Stomach (tissue), 9 donors: ENCODE results near the gene SEMA4A. TPM values are rescaled to one million over a fixed set of nuclear protein-coding genes. Genes with fewer than 3 reads are reported as not detected.

Experiments used
- DNase-seq, 2 donors: peaks; one replicate each; pipeline versions ENCODE4 v3.0.0 to v3.0.0-alpha.2; 2013 to 2019
- H3K27ac ChIP-seq, 5 donors: fragments of 200-600 bp in 4 of 5; sonication (generic) in 4 of 5; one replicate each; pipeline ENCODE4 v1.5.1; 2013 to 2019; ENCODE audit warnings: mild to moderate bottlenecking in 1 of 5, moderate library complexity in 1 of 5
- H3K27me3 ChIP-seq, 3 donors: fragments of 200-600 bp; sonication (generic); one replicate each; pipeline ENCODE4 v1.5.1; 2017 to 2019; ENCODE audit warnings: mixed run types in 1 of 3
- H3K36me3 ChIP-seq, 4 donors: fragments of 200-600 bp; sonication (generic); 1 replicate in 3 of 4; 2 replicates in 1 of 4; pipeline ENCODE4 v1.5.1; 2016 to 2019
- H3K4me1 ChIP-seq, 4 donors: fragments of 200-600 bp; sonication (generic); one replicate each; pipeline ENCODE4 v1.5.1; 2016 to 2019
- H3K4me3 ChIP-seq, 4 donors: fragments of 200-600 bp; sonication (generic) in 3 of 4; one replicate each; pipeline ENCODE4 v1.5.1; 2016 to 2019; ENCODE audit warnings: mild to moderate bottlenecking in 1 of 4
- H3K9me3 ChIP-seq, 4 donors: fragments of 200-600 bp; sonication (generic); one replicate each; pipeline ENCODE4 v1.5.1; 2016 to 2019
- EP300 ChIP-seq: sonication (generic); formaldehyde crosslinking; IDR thresholded peaks from one replicate; pipeline ENCODE4 v1.6.1; 2017; ENCODE audit warnings: antibody characterized with exemption
- POLR2A ChIP-seq, 4 donors: fragments of 450-650 bp; IDR thresholded peaks; one replicate each; pipeline ENCODE4 v1.6.1; 2016; ENCODE audit warnings: antibody characterized with exemption in 4 of 4, control low read depth in 2 of 4, mild to moderate bottlenecking in 1 of 4, moderate library complexity in 1 of 4
- POLR2AphosphoS5 ChIP-seq, 3 donors: sonication (generic); formaldehyde crosslinking; IDR thresholded peaks; one replicate each; pipeline ENCODE4 v1.6.1; 2016; ENCODE audit warnings: antibody characterized with exemption in 3 of 3
- WGBS, 5 donors: extraction: QIAGEN DNeasy Blood & Tissue Kit in 3 of 5; methylation state at CpG; one replicate each; pipeline versions ENCODE4 v1.1.5 to v1.1.7; 2013 to 2018; 5-methylcytosine and 5-hydroxymethylcytosine counted together
- intact Hi-C: fragments of 100-400 bp; cut with DNase I; formaldehyde crosslinking; loops from one replicate; pipeline ENCODE4 v1.15.1; 2023; ENCODE audit warnings: low total_unique reads
- polyA plus RNA-seq, 3 donors: library from polyadenylated mRNA; stranded (reverse); fragments of 200-250 nt; gene quantifications; one replicate each; pipeline ENCODE4 v1.2.3, GENCODE V29; 2013
- total RNA-seq, 5 donors: library from RNA; depleted of rRNA; stranded (reverse); fragments of >200 nt; gene quantifications; one replicate each; pipeline versions ENCODE4 v1.1.0 to v1.2.3, GENCODE V29; 2014 to 2016
- TF ChIP-seq, protein P1 (sequence below), 7 experiments: fragments of 450-650 bp in 4 of 7; fragments of 200-600 bp in 3 of 7; sonication (generic) in 3 of 7; IDR thresholded peaks; one replicate each; pipeline ENCODE4 v1.5.1; 2016 to 2019; ENCODE audit warnings: antibody characterized with exemption in 7 of 7, control low read depth in 2 of 7, mild to moderate bottlenecking in 1 of 7
- donor health status: healthy with polysubstance abuse.
- donor health status: Bipolar disorder and iron deficiency.
- donor health status: healthy.

The SEMA4A gene
- total and polyA plus RNA-seq, 8 donors = 2.6 to 23.3 (median 6.8) TPM

DNA sequence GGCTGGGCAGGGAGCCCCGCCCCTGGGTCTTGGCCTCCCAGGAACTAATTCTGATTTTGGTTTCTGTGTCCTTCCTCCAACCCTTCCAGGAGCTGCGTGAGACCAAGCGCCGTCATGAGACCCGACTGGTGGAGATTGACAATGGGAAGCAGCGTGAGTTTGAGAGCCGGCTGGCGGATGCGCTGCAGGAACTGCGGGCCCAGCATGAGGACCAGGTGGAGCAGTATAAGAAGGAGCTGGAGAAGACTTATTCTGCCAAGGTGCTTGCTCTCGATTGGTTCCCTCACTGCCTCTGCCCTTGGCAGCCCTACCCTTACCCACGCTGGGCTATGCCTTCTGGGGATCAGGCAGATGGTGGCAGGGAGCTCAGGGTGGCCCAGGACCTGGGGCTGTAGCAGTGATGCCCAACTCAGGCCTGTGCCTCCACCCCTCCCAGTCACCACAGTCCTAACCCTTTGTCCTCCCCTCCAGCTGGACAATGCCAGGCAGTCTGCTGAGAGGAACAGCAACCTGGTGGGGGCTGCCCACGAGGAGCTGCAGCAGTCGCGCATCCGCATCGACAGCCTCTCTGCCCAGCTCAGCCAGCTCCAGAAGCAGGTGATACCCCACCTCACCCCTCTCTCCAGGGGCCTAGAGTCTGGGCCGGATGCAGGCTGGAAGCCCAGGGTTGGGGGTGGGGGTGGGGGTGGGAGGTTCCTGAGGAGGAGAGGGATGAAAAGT lies 18.5 kb upstream of the SEMA4A start:
- intact Hi-C loops = loop anchor here (5.0 kb wide), 1 partner anchor 38 kb away; no protein-coding TSS in a partner anchor
- no peak for DNase-seq
- Histone ChIP-seq H3K4me3 (no peak overlapping the region), H3K4me1 (peaks cover 8 to 41% (median 16%) of the 10 kb centered on the region in 4 donors), H3K9me3 (no peaks in the 10 kb centered on the region), H3K27ac (peak overlapping the region in 1 of 5 donors; percentile 26), H3K27me3 (no peaks in the 10 kb centered on the region), H3K36me3 (peaks cover 94 to 96% (median 95%) of the 10 kb centered on the region in 4 donors)
- WGBS, 5 donors = 87 to 94% (median 90%) methylated on average over 12 to 18 of the region's 18 CpGs
- TF ChIP-seq EP300 (no peak), POLR2AphosphoS5 (IDR thresholded peaks at IDR 0.05) (no peak), POLR2A (IDR thresholded peaks at IDR 0.05) (no peak)
- TF ChIP-seq, protein P1, sequence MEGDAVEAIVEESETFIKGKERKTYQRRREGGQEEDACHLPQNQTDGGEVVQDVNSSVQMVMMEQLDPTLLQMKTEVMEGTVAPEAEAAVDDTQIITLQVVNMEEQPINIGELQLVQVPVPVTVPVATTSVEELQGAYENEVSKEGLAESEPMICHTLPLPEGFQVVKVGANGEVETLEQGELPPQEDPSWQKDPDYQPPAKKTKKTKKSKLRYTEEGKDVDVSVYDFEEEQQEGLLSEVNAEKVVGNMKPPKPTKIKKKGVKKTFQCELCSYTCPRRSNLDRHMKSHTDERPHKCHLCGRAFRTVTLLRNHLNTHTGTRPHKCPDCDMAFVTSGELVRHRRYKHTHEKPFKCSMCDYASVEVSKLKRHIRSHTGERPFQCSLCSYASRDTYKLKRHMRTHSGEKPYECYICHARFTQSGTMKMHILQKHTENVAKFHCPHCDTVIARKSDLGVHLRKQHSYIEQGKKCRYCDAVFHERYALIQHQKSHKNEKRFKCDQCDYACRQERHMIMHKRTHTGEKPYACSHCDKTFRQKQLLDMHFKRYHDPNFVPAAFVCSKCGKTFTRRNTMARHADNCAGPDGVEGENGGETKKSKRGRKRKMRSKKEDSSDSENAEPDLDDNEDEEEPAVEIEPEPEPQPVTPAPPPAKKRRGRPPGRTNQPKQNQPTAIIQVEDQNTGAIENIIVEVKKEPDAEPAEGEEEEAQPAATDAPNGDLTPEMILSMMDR (IDR thresholded peaks at IDR 0.05) = no peak

DNA sequence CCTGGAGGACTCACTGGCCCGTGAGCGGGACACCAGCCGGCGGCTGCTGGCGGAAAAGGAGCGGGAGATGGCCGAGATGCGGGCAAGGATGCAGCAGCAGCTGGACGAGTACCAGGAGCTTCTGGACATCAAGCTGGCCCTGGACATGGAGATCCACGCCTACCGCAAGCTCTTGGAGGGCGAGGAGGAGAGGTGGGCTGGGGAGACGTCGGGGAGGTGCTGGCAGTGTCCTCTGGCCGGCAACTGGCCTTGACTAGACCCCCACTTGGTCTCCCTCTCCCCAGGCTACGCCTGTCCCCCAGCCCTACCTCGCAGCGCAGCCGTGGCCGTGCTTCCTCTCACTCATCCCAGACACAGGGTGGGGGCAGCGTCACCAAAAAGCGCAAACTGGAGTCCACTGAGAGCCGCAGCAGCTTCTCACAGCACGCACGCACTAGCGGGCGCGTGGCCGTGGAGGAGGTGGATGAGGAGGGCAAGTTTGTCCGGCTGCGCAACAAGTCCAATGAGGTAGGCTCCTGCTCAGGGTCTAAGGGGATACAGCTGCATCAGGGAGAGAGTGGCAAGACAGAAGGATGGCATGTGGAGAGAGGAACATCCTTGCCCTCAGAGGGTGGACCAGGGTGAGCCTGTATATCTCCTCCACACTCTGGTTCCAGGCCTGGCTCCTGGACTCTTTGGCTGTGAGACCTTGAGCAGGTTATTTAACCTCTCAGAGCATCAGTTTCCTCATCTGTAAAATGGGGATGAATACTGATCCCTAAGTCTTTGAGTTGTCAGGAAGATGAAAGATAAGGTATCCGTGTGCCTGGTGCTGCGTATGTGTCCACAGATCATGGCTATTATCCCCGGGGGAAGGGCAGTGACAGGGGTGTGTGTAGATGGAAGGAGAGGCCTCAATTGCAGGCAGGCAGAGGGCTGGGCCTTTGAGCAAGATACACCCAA lies 17.2 kb upstream of the SEMA4A start:
- H3K4me1 ChIP-seq = peaks cover 0 to 41% (median 16%) of the 10 kb centered on the region in 4 donors
- H3K9me3 ChIP-seq = no peaks in the 10 kb centered on the region
- WGBS, 5 donors = 83 to 94% (median 92%) methylated on average over 16 to 34 of the region's 34 CpGs
- H3K27ac ChIP-seq = peak overlapping the region in 1 of 5 donors; percentile 5
- H3K27me3 ChIP-seq = no peaks in the 10 kb centered on the region
- TF ChIP-seq EP300 = no peak
- no peak for TF ChIP-seq POLR2AphosphoS5 (IDR thresholded peaks at IDR 0.05)
- TF ChIP-seq, protein P1 (IDR thresholded peaks at IDR 0.05) = no peak
- TF ChIP-seq POLR2A (IDR thresholded peaks at IDR 0.05) = no peak
- H3K4me3 ChIP-seq = no peak overlapping the region
- intact Hi-C loops = no loop called here
- H3K36me3 ChIP-seq = peaks cover 90 to 97% (median 93%) of the 10 kb centered on the region in 4 donors
- no peak for DNase-seq

DNA sequence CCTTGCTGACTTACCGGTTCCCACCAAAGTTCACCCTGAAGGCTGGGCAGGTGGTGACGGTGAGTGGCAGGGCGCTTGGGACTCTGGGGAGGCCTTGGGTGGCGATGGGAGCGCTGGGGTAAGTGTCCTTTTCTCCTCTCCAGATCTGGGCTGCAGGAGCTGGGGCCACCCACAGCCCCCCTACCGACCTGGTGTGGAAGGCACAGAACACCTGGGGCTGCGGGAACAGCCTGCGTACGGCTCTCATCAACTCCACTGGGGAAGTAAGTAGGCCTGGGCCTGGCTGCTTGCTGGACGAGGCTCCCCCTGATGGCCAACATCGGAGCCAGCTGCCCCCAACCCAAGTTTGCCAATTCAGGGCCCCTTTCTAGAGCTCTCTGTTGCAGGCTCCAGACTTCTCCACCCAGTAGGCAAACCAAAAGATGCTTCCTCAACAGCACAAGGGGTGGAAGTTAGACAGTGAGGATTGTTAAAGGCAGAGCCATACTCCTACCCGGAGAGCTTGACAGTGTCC lies 16.4 kb upstream of the SEMA4A start:
- Histone ChIP-seq H3K27ac (no peak overlapping the region), H3K36me3 (peaks cover 82 to 89% (median 85%) of the 10 kb centered on the region in 4 donors), H3K27me3 (no peaks in the 10 kb centered on the region), H3K4me3 (no peak overlapping the region), H3K4me1 (peaks cover 0 to 42% (median 19%) of the 10 kb centered on the region in 4 donors), H3K9me3 (no peaks in the 10 kb centered on the region)
- intact Hi-C loops = no loop called here
- TF ChIP-seq POLR2AphosphoS5 (IDR thresholded peaks at IDR 0.05) (no peak), POLR2A (IDR thresholded peaks at IDR 0.05) (no peak), EP300 (no peak)
- TF ChIP-seq, protein P1 (IDR thresholded peaks at IDR 0.05) = no peak
- no peak for DNase-seq
- WGBS, 5 donors = 80 to 87% (median 83%) methylated on average over 7 to 12 of the region's 12 CpGs

DNA sequence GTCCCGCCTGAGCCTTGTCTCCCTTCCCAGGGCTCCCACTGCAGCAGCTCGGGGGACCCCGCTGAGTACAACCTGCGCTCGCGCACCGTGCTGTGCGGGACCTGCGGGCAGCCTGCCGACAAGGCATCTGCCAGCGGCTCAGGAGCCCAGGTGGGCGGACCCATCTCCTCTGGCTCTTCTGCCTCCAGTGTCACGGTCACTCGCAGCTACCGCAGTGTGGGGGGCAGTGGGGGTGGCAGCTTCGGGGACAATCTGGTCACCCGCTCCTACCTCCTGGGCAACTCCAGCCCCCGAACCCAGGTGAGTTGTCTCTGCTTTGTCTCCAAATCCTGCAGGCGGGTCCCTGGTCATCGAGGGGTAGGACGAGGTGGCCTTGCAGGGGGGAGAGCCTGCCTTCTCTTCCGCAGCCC lies 14.9 kb upstream of the SEMA4A start:
- Histone ChIP-seq H3K27ac (peak overlapping the region in 1 of 5 donors; percentile 32), H3K27me3 (no peaks in the 10 kb centered on the region), H3K9me3 (no peaks in the 10 kb centered on the region), H3K4me1 (peaks cover 0 to 36% (median 19%) of the 10 kb centered on the region in 4 donors), H3K36me3 (peaks cover 67 to 75% (median 71%) of the 10 kb centered on the region in 4 donors), H3K4me3 (no peak overlapping the region)
- WGBS, 5 donors = 85 to 96% (median 95%) methylated on average over 21 to 22 of the region's 22 CpGs
- no peak for DNase-seq
- intact Hi-C loops = no loop called here
- TF ChIP-seq POLR2AphosphoS5 (IDR thresholded peaks at IDR 0.05) (no peak), POLR2A (IDR thresholded peaks at IDR 0.05) (no peak), EP300 (no peak)
- TF ChIP-seq, protein P1 (IDR thresholded peaks at IDR 0.05) = no peak
